ENCODE data around the gene P3H3.

The P3H3 gene

DNA sequence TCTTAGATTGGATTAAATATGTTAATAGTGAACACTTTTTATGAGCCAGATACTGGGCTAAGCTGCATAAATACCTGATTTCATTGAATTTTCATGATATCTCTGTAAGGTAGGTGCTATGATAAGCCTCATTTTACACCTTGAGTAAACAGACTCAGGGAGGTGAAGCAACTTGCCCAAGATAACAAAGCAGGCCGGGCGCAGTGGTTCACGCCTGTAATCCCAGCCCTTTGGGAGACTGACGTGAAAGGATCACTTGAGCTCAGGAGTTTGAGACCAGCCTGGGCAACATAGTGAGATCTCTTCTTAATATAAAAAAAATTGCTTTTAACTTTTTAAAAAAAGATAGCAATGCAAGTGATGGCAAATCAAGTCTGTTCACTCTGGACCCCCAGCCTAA, 13.9 kb downstream of the P3H3 start:
- H3K27me3 ChIP-seq (replicated peaks), result no peaks in the 10 kb centered on the region
- H3K36me3 ChIP-seq (replicated peaks), result peaks cover 69% of the 10 kb centered on the region
- no peak overlapping the region for H3K27ac ChIP-seq
- no peak for DNase-seq
- in situ Hi-C loops (cut with HindIII; ENCODE audit: low pct_ligation_motif_present, low sequenced_read_pairs), result no loop called here
- no peak overlapping the region for H3K4me3 ChIP-seq (ENCODE audit: low read depth, low read length)
- TF ChIP-seq, protein P1, sequence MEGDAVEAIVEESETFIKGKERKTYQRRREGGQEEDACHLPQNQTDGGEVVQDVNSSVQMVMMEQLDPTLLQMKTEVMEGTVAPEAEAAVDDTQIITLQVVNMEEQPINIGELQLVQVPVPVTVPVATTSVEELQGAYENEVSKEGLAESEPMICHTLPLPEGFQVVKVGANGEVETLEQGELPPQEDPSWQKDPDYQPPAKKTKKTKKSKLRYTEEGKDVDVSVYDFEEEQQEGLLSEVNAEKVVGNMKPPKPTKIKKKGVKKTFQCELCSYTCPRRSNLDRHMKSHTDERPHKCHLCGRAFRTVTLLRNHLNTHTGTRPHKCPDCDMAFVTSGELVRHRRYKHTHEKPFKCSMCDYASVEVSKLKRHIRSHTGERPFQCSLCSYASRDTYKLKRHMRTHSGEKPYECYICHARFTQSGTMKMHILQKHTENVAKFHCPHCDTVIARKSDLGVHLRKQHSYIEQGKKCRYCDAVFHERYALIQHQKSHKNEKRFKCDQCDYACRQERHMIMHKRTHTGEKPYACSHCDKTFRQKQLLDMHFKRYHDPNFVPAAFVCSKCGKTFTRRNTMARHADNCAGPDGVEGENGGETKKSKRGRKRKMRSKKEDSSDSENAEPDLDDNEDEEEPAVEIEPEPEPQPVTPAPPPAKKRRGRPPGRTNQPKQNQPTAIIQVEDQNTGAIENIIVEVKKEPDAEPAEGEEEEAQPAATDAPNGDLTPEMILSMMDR (IDR thresholded peaks at IDR 0.05; ENCODE audit: low read depth, low read length, missing control alignments), result no peak

- H3K36me3 ChIP-seq (replicated peaks), result peaks cover 59% of the 10 kb centered on the region
- TF ChIP-seq, protein P1 (IDR thresholded peaks at IDR 0.05; ENCODE audit: low read depth, low read length, missing control alignments), result peak; percentile 16
- H3K4me3 ChIP-seq (ENCODE audit: low read depth, low read length), result no peak overlapping the region
- in situ Hi-C loops (cut with HindIII; ENCODE audit: low pct_ligation_motif_present, low sequenced_read_pairs), result no loop called here
- no peak for DNase-seq
- no peak overlapping the region for H3K27ac ChIP-seq
- H3K27me3 ChIP-seq (replicated peaks), result no peaks in the 10 kb centered on the region
Observed at GRCh38 chr12:6843118-6843902, 15.1 kb downstream of the P3H3 start.

- H3K27me3 ChIP-seq (replicated peaks), result no peaks in the 10 kb centered on the region
- H3K4me3 ChIP-seq (ENCODE audit: low read depth, low read length), result no peak overlapping the region
- TF ChIP-seq, protein P1 (IDR thresholded peaks at IDR 0.05; ENCODE audit: low read depth, low read length, missing control alignments), result no peak
- DNase-seq, result no peak
- peaks cover 39% of the 10 kb centered on the region for H3K36me3 ChIP-seq (replicated peaks)
- H3K27ac ChIP-seq, result no peak overlapping the region
- in situ Hi-C loops (cut with HindIII; ENCODE audit: low pct_ligation_motif_present, low sequenced_read_pairs), result no loop called here
Observed at GRCh38 chr12:6845395-6845794, 17.2 kb downstream of the P3H3 start.

- H3K36me3 ChIP-seq (replicated peaks), result peaks cover 39% of the 10 kb centered on the region
- no peaks in the 10 kb centered on the region for H3K27me3 ChIP-seq (replicated peaks)
- TF ChIP-seq, protein P1 (IDR thresholded peaks at IDR 0.05; ENCODE audit: low read depth, low read length, missing control alignments), result no peak
- no peak for DNase-seq
- no peak overlapping the region for H3K4me3 ChIP-seq (ENCODE audit: low read depth, low read length)
- in situ Hi-C loops (cut with HindIII; ENCODE audit: low pct_ligation_motif_present, low sequenced_read_pairs), result no loop called here
- H3K27ac ChIP-seq, result no peak overlapping the region
Observed at GRCh38 chr12:6846316-6846869, 18.2 kb downstream of the P3H3 start.

GRCh38 chr12:6847676-6848075, 19.5 kb downstream of the P3H3 start:
- Histone ChIP-seq H3K36me3 (replicated peaks) (peaks cover 37% of the 10 kb centered on the region), H3K4me3 (ENCODE audit: low read depth, low read length) (no peak overlapping the region), H3K27ac (no peak overlapping the region), H3K27me3 (replicated peaks) (no peaks in the 10 kb centered on the region)
- TF ChIP-seq, protein P1 (IDR thresholded peaks at IDR 0.05; ENCODE audit: low read depth, low read length, missing control alignments), result no peak
- in situ Hi-C loops (cut with HindIII; ENCODE audit: low pct_ligation_motif_present, low sequenced_read_pairs), result no loop called here
- no peak for DNase-seq

All from brain microvascular endothelial cell (primary cell).